A549 (cell line): ENCODE data around the gene ZNF385B. TPM values are rescaled to one million over a fixed set of nuclear protein-coding genes. Genes with fewer than 3 reads are reported as not detected.

Experiments
- ATAC-seq, 2 experiments: fragments of 200-7000 bp in 1 of 2; fragments of >200 bp in 1 of 2; cut with Nextera tagmentation in 1 of 2; cut with Tn5 transposase in 1 of 2; 3 replicates each; pipeline versions ENCODE4 v1.8.0 to v1.9.1; 2018 to 2020; ENCODE audit warnings: mild to moderate bottlenecking in 1 of 2, moderate library complexity in 1 of 2
- CTCF ChIA-PET: fragments of 300-600 bp; sonication (Branson Sonifier 250); formaldehyde crosslinking; extraction: SDS; loops from one replicate; lab custom pipeline; 2021; ENCODE audit warnings: antibody characterized with exemption, inconsistent platforms; lab: Yijun Ruan, JAX
- POLR2A ChIA-PET: fragments of 350-600 bp; formaldehyde crosslinking; extraction: SDS; loops from one replicate; lab custom pipeline; 2021; ENCODE audit warnings: antibody characterized with exemption, inconsistent platforms; lab: Yijun Ruan, JAX
- DNase-seq, 2 experiments: peaks; one replicate each; pipeline versions ENCODE4 v3.0.0 to v3.0.0-alpha.2; 2011 to 2016; ENCODE audit warnings: low read depth in 1 of 2, low spot score in 1 of 2
- FAIRE-seq: peaks from 2 replicates; lab custom pipeline; 2011; peaks lifted over from hg19 to GRCh38; lab: Jason Lieb, UNC
- H3K27ac ChIP-seq, 2 experiments: fragments of >200 bp; sonication (Bioruptor Twin); formaldehyde crosslinking; 3 replicates each; pipeline ENCODE4 v1.5.1; 2016 to 2017
- H3K4me1 ChIP-seq: fragments of >200 bp; sonication (Bioruptor Twin); formaldehyde crosslinking; 3 replicates; pipeline ENCODE4 v1.6.1; 2016
- H3K4me2 ChIP-seq: fragments of >200 bp; sonication (Bioruptor Twin); formaldehyde crosslinking; 3 replicates; pipeline ENCODE4 v1.6.1; 2016
- H3K4me3 ChIP-seq: fragments of >200 bp; sonication (Bioruptor Twin); formaldehyde crosslinking; 3 replicates; pipeline ENCODE4 v1.5.1; 2016
- H3K9me3 ChIP-seq: fragments of >200 bp; sonication (Bioruptor Twin); formaldehyde crosslinking; 3 replicates; pipeline ENCODE4 v1.6.1; 2016
- BHLHE40 ChIP-seq: IDR thresholded peaks from 2 replicates; pipeline ENCODE4 v1.6.1; 2012; ENCODE audit warnings: low read depth, low read length, inconsistent platforms
- CEBPB ChIP-seq, 2 experiments: fragments of >200 bp in 1 of 2; sonication (Bioruptor Twin) in 1 of 2; formaldehyde crosslinking in 1 of 2; IDR thresholded peaks; 2 replicates each; pipeline ENCODE4 v1.6.1; 2012 to 2016
- ESRRA ChIP-seq: fragments of 150-350 bp; IDR thresholded peaks from 2 replicates; pipeline ENCODE4 v1.6.1; 2014; ENCODE audit warnings: mild to moderate bottlenecking, low read length, borderline replicate concordance
- FOXS1 ChIP-seq: fragments of 250-450 bp; sonication (Bioruptor Pico); IDR thresholded peaks from 2 replicates; pipeline ENCODE4 v1.5.0; 2020; ENCODE audit warnings: mild to moderate bottlenecking, moderate library complexity
- GATA3 ChIP-seq: IDR thresholded peaks from 2 replicates; pipeline ENCODE4 v1.6.1; 2012; ENCODE audit warnings: borderline replicate concordance
- HEYL ChIP-seq: fragments of 250-450 bp; sonication (Bioruptor Pico); IDR thresholded peaks from 2 replicates; pipeline ENCODE4 v1.8.0; 2021; ENCODE audit warnings: mild to moderate bottlenecking, moderate library complexity
- HOXA7 ChIP-seq: fragments of 250-450 bp; sonication (Bioruptor Pico); IDR thresholded peaks from 2 replicates; pipeline ENCODE4 v1.5.0; 2020; ENCODE audit warnings: mild to moderate bottlenecking, moderate library complexity
- JUN ChIP-seq, 2 experiments: fragments of >200 bp; sonication (Bioruptor Twin); formaldehyde crosslinking; IDR thresholded peaks; 2 replicates in 1 of 2; 3 replicates in 1 of 2; pipeline ENCODE4 v1.6.1; 2016 to 2017
- KDM5A ChIP-seq: fragments of 200-600 bp; sonication (generic); IDR thresholded peaks from 2 replicates; pipeline ENCODE4 v1.6.1; 2016; ENCODE audit warnings: antibody characterized with exemption, mild to moderate bottlenecking
- PHF8 ChIP-seq: fragments of 200-600 bp; sonication (generic); IDR thresholded peaks from 2 replicates; pipeline ENCODE4 v1.6.1; 2016; ENCODE audit warnings: low read depth, mild to moderate bottlenecking, antibody characterized with exemption, moderate library complexity, borderline replicate concordance
- POLR2A ChIP-seq: IDR thresholded peaks from 2 replicates; pipeline ENCODE4 v1.6.1; 2012; ENCODE audit warnings: mild to moderate bottlenecking, low read length
- POLR2AphosphoS2 ChIP-seq: conservative IDR thresholded peaks from 2 replicates; pipeline ENCODE4 v1.6.1; 2012; ENCODE audit warnings: low read length, improper control_type of control experiment, inconsistent platforms
- RFX5 ChIP-seq: fragments of 450-650 bp; IDR thresholded peaks from 2 replicates; pipeline ENCODE4 v1.7.1; 2014; ENCODE audit warnings: antibody characterized with exemption, mild to moderate bottlenecking, moderate library complexity
- SMC3 ChIP-seq: fragments of >200 bp; sonication (Bioruptor Twin); formaldehyde crosslinking; IDR thresholded peaks from 3 replicates; pipeline ENCODE4 v1.6.1; 2018; ENCODE audit warnings: inconsistent platforms
- TFCP2L1 ChIP-seq: fragments of 250-450 bp; sonication (Bioruptor Pico); IDR thresholded peaks from 2 replicates; pipeline ENCODE4 v1.5.0; 2021; ENCODE audit warnings: mild to moderate bottlenecking
- TP53 ChIP-seq: fragments of 250-450 bp; sonication (Bioruptor Pico); IDR thresholded peaks from 2 replicates; pipeline ENCODE4 v1.5.0; 2021; ENCODE audit warnings: mild to moderate bottlenecking, moderate library complexity
- ZNF302 ChIP-seq: fragments of 250-450 bp; sonication (Bioruptor Pico); IDR thresholded peaks from 2 replicates; pipeline ENCODE4 v1.9.0; 2021; ENCODE audit warnings: inconsistent platforms, mild to moderate bottlenecking, moderate library complexity
- WGBS: methylation state at CpG from one replicate; pipeline ENCODE4 v1.1.6; 2017; ENCODE audit errors: missing lambda C conversion rate; 5-methylcytosine and 5-hydroxymethylcytosine counted together
- polyA plus RNA-seq, 4 experiments: library from polyadenylated mRNA; depleted of rRNA in 3 of 4; stranded (reverse); fragments of >200 nt; fragmentation: RNase III in 1 of 4; extraction: RNeasy Plus Mini Kit Qiagen cat#74134 plus additional on column Dnase treatment in 1 of 4; gene quantifications; 2 replicates in 3 of 4; 3 replicates in 1 of 4; pipeline ENCODE4 v1.2.3, GENCODE V29; 2011 to 2017
- TF ChIP-seq, protein P1 (sequence below): fragments of 250-450 bp; sonication (Bioruptor Pico); IDR thresholded peaks from 2 replicates; pipeline ENCODE4 v1.5.0; 2020; ENCODE audit warnings: low read depth, mild to moderate bottlenecking, moderate library complexity
- TF ChIP-seq, protein P2 (sequence below): fragments of >200 bp; sonication (Bioruptor Twin); formaldehyde crosslinking; IDR thresholded peaks from 2 replicates; pipeline ENCODE4 v1.6.1; 2016
- TF ChIP-seq, protein P3 (sequence below): fragments of 450-650 bp; IDR thresholded peaks from 2 replicates; pipeline ENCODE4 v1.6.1; 2014; ENCODE audit warnings: antibody characterized with exemption
- TF ChIP-seq, protein P4 (sequence below): fragments of 250-450 bp; sonication (Bioruptor Pico); IDR thresholded peaks from 2 replicates; pipeline ENCODE4 v1.5.0; 2021; ENCODE audit warnings: mild to moderate bottlenecking, moderate library complexity, borderline replicate concordance

ZNF385B gene
- polyA plus RNA-seq, 2 of the 4 experiments (the other 2 are of a cell fraction), result not detected

DNA sequence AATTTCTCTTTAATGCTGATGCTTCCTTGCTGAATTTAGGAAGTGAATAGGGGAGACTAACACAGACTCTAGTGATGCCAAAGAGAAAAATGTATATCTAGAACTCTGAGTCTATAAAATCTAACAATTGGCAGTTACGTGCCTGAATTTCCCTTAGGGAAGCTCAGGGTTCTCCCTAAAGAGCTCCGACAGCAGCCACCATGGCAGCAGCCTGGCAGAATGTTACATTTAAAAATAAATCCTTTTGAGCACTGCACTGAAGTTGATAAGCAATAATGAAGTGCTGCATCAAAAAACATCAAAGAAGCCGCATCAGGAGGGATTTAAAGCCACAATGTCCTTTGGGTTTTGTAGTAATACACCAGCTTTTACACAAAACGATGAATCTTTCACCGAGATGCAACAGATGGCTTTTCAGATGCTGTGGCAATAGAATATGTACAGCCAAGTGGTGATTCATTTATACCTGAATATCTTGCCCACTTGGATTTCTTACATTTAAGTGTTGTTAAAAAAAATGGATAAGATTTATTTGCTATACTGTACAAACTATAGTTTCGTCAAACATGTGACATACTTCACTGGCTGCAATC, 305.6 kb downstream of the ZNF385B start:
- Histone ChIP-seq H3K4me1 (no peaks in the 10 kb centered on the region), H3K4me3 (no peak overlapping the region), H3K4me2 (no peak overlapping the region), H3K27ac (no peak overlapping the region), H3K9me3 (no peaks in the 10 kb centered on the region)
- DNase-seq (no peak), FAIRE-seq (no peak)
- WGBS, result 56% methylated on average over 6 of the region's 6 CpGs
- CTCF ChIA-PET, result no interaction called here
- POLR2A ChIA-PET, result no interaction called here
- no peak for TF ChIP-seq GATA3
- TF ChIP-seq SMC3, result no peak
- TF ChIP-seq ESRRA, result no peak
- no peak for TF ChIP-seq FOXS1 (CRISPR knock-in tag)
- TF ChIP-seq, protein P1, sequence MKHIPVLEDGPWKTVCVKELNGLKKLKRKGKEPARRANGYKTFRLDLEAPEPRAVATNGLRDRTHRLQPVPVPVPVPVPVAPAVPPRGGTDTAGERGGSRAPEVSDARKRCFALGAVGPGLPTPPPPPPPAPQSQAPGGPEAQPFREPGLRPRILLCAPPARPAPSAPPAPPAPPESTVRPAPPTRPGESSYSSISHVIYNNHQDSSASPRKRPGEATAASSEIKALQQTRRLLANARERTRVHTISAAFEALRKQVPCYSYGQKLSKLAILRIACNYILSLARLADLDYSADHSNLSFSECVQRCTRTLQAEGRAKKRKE (CRISPR knock-in tag), result no peak
- TF ChIP-seq ZNF302 (CRISPR knock-in tag), result no peak
- no peak for TF ChIP-seq PHF8
- TF ChIP-seq, all 56 proteins: peak for 0
- no peak for ATAC-seq

DNA sequence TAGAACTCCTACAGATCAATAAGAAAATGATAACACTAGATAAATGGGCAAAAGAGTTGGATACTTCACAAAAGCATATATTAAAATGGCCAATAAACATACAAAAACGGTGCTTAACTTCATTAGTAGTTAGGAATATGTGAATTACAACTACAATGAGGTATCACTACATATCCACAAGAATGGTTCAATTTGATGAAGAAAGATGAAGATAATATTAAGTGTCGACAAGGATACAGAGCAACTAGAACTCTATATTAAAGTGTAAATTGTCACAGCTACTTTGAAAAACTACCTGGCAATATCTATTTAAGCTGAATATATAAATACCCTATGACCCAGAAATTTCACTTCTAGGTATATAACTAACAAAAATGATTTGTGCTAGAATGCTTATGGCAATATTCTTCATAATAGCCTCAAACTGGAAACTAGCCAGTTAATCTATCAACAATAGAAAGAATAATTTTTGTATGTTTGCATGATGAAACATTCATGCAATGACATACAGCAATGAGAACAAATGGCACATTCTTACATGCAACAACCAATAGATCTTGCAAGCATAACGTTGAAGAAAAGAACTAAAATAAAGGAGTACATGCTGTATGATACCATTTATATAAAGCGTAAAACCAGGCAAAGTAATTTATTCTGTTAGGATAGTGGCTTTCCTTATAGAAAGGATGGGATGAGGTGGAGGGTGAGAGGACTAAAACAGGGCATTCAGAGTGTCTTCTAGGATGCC, 306.6 kb downstream of the ZNF385B start:
- FAIRE-seq, result no peak
- no peak for DNase-seq
- ChIA-PET POLR2A (no interaction called here), CTCF (no interaction called here)
- no peak overlapping the region for H3K4me3 ChIP-seq
- no peak for ATAC-seq
- no peaks in the 10 kb centered on the region for H3K9me3 ChIP-seq
- no peaks in the 10 kb centered on the region for H3K4me1 ChIP-seq
- TF ChIP-seq, protein P2, sequence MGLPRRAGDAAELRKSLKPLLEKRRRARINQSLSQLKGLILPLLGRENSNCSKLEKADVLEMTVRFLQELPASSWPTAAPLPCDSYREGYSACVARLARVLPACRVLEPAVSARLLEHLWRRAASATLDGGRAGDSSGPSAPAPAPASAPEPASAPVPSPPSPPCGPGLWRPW, result no peak
- TF ChIP-seq KDM5A (no peak), FOXS1 (CRISPR knock-in tag) (no peak), POLR2A (no peak), RFX5 (no peak), CEBPB (IDR thresholded peaks at IDR 0.05) (no peak), TP53 (no peak), JUN (IDR thresholded peaks at IDR 0.05) (no peak), BHLHE40 (no peak), HOXA7 (CRISPR knock-in tag) (no peak), TFCP2L1 (no peak), HEYL (no peak), ZNF302 (CRISPR knock-in tag) (no peak), POLR2AphosphoS2 (no peak)
- TF ChIP-seq, protein P3, sequence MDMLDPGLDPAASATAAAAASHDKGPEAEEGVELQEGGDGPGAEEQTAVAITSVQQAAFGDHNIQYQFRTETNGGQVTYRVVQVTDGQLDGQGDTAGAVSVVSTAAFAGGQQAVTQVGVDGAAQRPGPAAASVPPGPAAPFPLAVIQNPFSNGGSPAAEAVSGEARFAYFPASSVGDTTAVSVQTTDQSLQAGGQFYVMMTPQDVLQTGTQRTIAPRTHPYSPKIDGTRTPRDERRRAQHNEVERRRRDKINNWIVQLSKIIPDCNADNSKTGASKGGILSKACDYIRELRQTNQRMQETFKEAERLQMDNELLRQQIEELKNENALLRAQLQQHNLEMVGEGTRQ, result no peak
- TF ChIP-seq, protein P4, sequence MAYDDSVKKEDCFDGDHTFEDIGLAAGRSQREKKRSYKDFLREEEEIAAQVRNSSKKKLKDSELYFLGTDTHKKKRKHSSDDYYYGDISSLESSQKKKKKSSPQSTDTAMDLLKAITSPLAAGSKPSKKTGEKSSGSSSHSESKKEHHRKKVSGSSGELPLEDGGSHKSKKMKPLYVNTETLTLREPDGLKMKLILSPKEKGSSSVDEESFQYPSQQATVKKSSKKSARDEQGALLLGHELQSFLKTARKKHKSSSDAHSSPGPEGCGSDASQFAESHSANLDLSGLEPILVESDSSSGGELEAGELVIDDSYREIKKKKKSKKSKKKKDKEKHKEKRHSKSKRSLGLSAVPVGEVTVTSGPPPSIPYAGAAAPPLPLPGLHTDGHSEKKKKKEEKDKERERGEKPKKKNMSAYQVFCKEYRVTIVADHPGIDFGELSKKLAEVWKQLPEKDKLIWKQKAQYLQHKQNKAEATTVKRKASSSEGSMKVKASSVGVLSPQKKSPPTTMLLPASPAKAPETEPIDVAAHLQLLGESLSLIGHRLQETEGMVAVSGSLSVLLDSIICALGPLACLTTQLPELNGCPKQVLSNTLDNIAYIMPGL (CRISPR knock-in tag), result no peak
- no peak overlapping the region for H3K4me2 ChIP-seq
- WGBS, result 43% methylated on average over 4 of the region's 4 CpGs
- no peak overlapping the region for H3K27ac ChIP-seq
